GM23248 (cell line): Measurements from ENCODE around the gene HIVEP1.

Experiments used
- EZH2 ChIP-seq: fragments of 200-600 bp; sonication (generic); IDR thresholded peaks from 2 replicates; pipeline ENCODE4 v1.6.1; 2018; ENCODE audit warnings: antibody characterized with exemption, mild to moderate bottlenecking; ENCODE audit not compliant: insufficient read depth, poor library complexity, severe bottlenecking
- EZH2phosphoT487 ChIP-seq: fragments of 200-600 bp; sonication (generic); IDR thresholded peaks from 2 replicates; pipeline ENCODE4 v1.6.1; 2018; ENCODE audit warnings: antibody characterized with exemption, moderate library complexity, mild to moderate bottlenecking, low read depth; ENCODE audit not compliant: insufficient read depth

- TF ChIP-seq EZH2phosphoT487 (no peak), EZH2 (no peak)
Observed at GRCh38 chr6:12178521-12178920, 166.4 kb downstream of the HIVEP1 start.
